ENCODE measurements around the gene RCCD1.
"Not testable (repeated sequence)": the region's sequence is repeated elsewhere in the genome, so short reads cannot be mapped to it uniquely, and the experiment has no call there.

RCCD1 gene

GRCh38 chr15:90918034-90918788, 36.5 kb upstream of the RCCD1 start:
- DNase-seq, result no peak

- DNase-seq, result no peak
These were observed 35.8 kb upstream of the RCCD1 start for GRCh38 chr15:90918835-90919234.

GRCh38 chr15:90921887-90922286, 32.8 kb upstream of the RCCD1 start:
- DNase-seq, result no peak

DNA sequence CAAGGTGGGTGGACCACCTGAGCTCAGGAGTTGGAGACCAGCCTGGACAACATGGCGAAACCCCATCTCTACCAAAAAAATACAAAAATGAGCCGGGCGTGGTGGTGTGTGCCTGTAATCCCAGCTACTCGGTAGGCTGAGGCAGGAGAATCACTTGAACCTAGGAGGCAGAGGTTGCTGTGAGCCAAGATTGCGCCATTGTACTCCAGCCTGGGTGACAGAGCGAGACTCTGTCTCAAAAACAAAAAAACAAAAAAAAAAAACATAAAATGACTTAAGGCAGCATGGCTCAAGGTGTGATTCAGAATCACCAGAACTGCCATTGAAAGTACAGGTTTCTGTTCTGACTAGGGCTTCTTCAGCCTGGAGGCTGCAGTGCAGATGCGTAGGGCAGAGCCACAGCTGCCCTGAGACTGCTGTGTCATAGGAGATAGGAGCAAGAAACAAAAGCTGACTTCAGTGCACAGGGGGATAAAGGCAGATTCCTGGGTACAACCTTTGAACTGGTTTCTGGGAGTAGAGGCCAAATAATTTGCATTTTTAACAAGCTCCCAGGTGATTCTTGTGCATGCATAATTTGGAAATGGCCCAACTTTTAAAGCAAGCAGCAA, 31.9 kb upstream of the RCCD1 start:
- not testable (repeated sequence) for DNase-seq

- DNase-seq, result no peak
These were observed 30.3 kb upstream of the RCCD1 start for GRCh38 chr15:90924375-90924774.

- DNase-seq, result not testable (repeated sequence)
These were observed 27.9 kb upstream of the RCCD1 start for GRCh38 chr15:90926766-90927165.

GRCh38 chr15:90928106-90928505, 26.6 kb upstream of the RCCD1 start:
- DNase-seq, result not testable (repeated sequence)

- DNase-seq, result no peak
These were observed 25.3 kb upstream of the RCCD1 start for GRCh38 chr15:90929246-90930019.

GRCh38 chr15:90930861-90931574, 23.7 kb upstream of the RCCD1 start:
- no peak for DNase-seq

DNA sequence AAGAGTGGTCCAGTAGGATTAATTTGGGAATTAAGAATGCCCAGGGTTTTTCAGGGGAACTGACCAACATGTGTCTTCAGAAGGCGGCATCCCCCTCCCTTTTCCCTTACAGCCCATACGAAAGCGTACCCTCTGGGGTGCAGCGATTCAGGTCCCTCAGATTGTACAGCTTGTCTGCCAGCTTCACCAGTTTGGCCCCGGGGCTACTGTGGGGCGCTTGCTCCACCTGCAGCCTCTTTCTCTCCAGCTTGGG, 23.2 kb upstream of the RCCD1 start:
- DNase-seq, result no peak

- peak; percentile 93 for DNase-seq
These were observed 22.6 kb upstream of the RCCD1 start, which contains the start of gene HDDC3 for GRCh38 chr15:90931828-90932659. Gene HDDC3, minus strand, starts transcription at chr15:90932549. Its CDS starts 9 bp downstream, at chr15:90932540.

- no peak for DNase-seq
These were observed 22.1 kb upstream of the RCCD1 start for GRCh38 chr15:90932660-90932991.

DNA sequence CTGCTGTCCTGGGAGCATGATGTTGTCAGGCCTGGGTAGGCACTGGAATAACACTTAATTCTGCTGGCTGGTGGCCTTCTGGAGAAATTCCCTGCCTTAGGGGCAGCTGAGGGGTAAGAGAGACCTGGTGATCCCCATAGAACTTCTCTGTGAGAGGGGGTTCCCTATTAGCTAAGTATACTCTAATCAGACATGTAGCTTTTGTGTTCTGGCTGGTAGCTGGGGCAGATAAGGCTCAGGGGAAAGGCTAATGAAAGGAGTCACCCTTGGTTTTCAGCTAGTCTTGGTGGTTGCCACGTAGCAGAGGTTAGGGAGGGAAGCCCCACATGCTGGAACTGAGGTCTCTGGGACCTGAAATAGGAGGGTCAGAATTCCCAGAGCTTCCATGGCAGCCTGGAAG, 21.4 kb upstream of the RCCD1 start:
- no peak for DNase-seq

DNA sequence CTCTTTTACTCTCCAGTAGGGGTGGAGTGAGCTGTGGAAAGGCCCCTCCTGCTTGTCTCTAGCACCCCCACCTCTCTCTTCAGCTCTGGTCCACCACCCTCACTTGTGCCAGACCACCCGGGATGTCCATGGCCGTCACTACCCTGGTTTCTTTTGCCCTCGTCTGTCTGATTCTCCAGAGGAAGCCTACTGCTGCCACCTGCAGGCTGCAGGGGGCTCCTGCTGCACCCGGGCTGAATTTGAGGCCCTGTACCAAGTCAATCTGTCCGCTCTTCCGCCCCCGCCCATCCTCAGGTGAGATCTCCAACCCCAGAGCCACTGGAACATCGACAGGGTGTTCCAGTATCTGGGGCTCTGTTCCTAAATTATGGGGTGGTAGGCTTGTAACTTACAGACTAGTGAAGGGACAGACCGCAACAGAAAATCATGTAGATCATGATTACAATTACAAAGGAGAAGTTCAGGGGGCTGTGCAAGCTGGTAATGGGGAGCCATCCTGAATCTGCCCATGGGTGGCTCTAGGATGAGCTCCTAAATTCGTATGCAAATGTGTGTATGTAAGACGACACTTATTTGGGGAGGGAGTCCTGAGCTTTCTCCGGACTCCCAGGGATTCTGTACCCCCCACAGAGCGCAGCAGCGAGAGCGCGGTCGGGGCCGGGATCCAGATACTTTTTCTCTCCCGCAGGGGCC, 20.3 kb upstream of the RCCD1 start:
- peak; percentile 82 for DNase-seq

DNA sequence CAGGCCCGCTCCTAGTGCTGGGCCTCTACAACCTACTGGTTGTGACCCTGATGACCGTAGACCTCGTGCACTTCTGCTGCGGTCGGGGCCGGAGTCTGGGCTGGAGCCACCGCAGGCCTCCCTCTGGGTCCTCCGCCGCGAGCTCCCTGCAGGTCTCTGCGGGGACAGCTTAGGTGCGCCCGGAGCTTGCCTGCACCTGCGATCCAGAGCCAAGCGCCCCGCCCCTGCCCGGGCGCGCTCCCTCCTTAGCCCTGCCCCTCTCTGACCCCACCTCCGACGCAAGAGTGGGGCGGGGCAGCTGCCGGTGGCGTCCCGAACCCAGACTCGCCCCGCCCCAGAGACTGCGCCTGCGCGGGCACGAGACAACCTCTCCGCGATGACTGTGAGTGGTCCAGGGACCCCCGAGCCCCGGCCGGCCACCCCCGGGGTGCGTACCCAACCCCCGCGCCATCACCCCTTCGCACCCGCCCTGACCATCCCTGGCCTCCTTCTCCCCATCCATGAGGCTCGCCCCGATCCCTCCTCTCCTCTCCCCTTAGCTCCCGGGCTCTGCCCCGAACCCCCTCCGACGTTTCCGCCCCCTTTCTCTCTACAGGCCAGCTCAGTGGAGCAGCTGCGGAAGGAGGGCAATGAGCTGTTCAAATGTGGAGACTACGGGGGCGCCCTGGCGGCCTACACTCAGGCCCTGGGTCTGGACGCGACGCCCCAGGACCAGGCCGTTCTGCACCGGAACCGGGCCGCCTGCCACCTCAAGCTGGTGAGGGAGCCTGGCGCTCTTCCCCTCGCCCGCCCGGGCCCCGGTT, 19.5 kb upstream of the RCCD1 start, which contains the start of gene UNC45A:
TSS of gene UNC45A (plus strand) at position 337 of the 803 bp plus-strand sequence. CDS start at position 377, 40 bp downstream.
- DNase-seq, result peak; percentile 98

- no peak for DNase-seq
These were observed 17.9 kb upstream of the RCCD1 start for GRCh38 chr15:90936823-90937222.

DNA sequence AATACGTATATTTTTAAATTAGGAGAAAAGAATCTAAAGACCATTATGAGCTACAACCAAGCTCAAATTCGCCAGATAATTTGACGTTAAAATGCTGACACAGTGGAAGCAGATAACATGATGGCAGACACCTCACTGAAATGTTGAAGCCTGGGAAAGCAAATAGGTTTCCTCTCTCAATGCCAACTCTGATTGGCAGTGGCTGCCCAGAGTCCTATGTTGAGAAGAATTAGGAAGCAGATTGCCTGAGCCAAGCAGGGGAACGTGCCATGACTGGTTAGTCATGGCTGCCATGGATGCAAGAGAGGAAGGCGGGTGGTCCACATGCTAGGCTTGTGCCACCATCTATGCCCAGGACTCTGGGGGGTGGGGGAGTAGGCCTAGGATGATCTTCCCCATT, 16.4 kb upstream of the RCCD1 start:
- DNase-seq, result no peak

- no peak for DNase-seq
These were observed 14.9 kb upstream of the RCCD1 start for GRCh38 chr15:90939756-90940155.

DNA sequence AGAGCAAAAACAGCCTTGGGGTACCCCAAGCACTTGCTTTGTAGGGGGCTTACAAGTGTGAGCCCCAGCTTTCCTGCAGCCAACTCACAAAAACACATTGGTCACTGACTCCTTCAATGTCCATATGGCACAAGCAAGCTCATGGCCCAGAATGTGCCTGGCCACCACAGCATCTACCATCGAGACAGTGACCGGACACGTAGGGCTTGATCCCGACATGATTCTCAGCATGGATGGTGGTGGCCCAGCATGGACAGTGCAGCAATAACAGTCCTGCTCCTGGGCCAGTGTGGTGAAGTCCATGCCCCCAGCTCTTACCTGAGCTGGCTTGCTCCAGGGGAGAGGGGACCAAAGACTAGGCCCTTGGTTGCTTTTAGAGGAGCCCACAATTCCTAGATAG, 13.6 kb upstream of the RCCD1 start:
- no peak for DNase-seq

DNA sequence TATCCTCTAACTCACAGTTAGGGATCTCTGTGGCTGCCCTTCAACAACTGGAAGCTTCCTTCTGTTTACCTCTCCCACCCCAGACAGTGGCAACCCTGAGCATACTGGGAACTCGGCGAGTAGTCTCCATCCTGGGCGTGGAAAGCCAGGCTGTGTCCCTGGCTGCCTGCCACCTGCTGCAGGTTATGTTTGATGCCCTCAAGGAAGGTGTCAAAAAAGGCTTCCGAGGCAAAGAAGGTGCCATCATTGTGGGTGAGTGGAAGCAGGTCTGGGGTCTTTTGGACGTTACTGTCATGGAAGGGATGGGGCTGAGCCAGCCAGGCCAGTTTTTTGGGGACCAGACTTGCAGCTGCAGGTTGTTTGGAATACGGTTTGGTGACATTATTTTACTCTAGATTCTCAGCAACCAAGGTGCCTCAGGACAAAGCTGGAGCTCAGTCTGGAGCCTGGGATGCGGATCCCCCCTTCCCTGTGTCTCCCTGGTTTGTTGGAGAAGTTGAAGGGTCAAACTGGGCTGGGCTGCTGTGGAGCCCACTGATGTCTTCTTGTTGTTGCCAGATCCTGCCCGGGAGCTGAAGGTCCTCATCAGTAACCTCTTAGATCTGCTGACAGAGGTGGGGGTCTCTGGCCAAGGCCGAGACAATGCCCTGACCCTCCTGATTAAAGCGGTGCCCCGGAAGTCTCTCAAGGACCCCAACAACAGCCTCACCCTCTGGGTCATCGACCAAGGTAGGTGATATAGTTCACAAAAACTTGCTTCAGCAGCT, 12.1 kb upstream of the RCCD1 start:
- no peak for DNase-seq

All from stimulated activated CD4-positive, alpha-beta T cell treated with anti-CD3 and anti-CD28 coated beads, Interleukin-12 subunit alpha, Interleukin-12 subunit beta, amount 100 ng/mL, for 4 hours (primary cell).